B cell (primary cell): ENCODE measurements around the gene GFOD2. TPM values are rescaled to one million over a fixed set of nuclear protein-coding genes. Genes with fewer than 3 reads are reported as not detected.

Experiments
- ATAC-seq: fragments of 200-7000 bp; cut with Tn5 transposase; one replicate; pipeline ENCODE4 v1.10.0; 2021; ENCODE audit warnings: low read depth, mild to moderate bottlenecking, moderate number of reproducible peaks, moderate library complexity
- CTCF ChIA-PET: fragments of 350-600 bp; sonication (Branson Sonifier 250); formaldehyde crosslinking; loops from one replicate; lab custom pipeline; 2021; ENCODE audit warnings: antibody characterized with exemption, inconsistent platforms; lab: Charles Lee
- POLR2A ChIA-PET: fragments of 350-600 bp; sonication (Branson Sonifier 250); formaldehyde crosslinking; loops from one replicate; lab custom pipeline; 2021; ENCODE audit warnings: antibody characterized with exemption; lab: Charles Lee
- DNase-seq: peaks from one replicate; pipeline ENCODE4 v3.0.0; 2013
- H2AFZ ChIP-seq: 2 replicates; pipeline ENCODE4 v1.6.1; 2012; ENCODE audit warnings: mild to moderate bottlenecking, low read depth, low read length; ENCODE audit not compliant: insufficient read depth, poor library complexity, severe bottlenecking
- H3K27ac ChIP-seq, 2 donors: 1 replicate in 1 of 2; 2 replicates in 1 of 2; pipeline ENCODE4 v1.5.1; 2012 to 2013; ENCODE audit warnings: low read length in 2 of 2, mild to moderate bottlenecking in 2 of 2, moderate library complexity in 1 of 2
- H3K27me3 ChIP-seq, 4 experiments: fragments of 200-600 bp in 1 of 4; sonication (generic) in 1 of 4; replicated peaks in 1 of 4; 1 replicate in 2 of 4; 2 replicates in 2 of 4; pipeline versions ENCODE4 v1.6.1 to v1.7.0; 2013 to 2016; ENCODE audit warnings: low read length in 3 of 4, mild to moderate bottlenecking in 2 of 4, mixed read lengths in 1 of 4, moderate library complexity in 1 of 4; ENCODE audit not compliant: insufficient read depth in 4 of 4, control insufficient read depth in 3 of 4; ENCODE audit errors: control extremely low read depth in 1 of 4
- H3K36me3 ChIP-seq, 2 experiments: replicated peaks in 1 of 2; 1 replicate in 1 of 2; 2 replicates in 1 of 2; pipeline versions ENCODE4 v1.6.1 to v1.7.1; 2013; ENCODE audit warnings: low read length in 1 of 2; ENCODE audit not compliant: insufficient read depth in 2 of 2, control insufficient read depth in 1 of 2; ENCODE audit errors: control extremely low read depth in 1 of 2, extremely low read depth in 1 of 2
- H3K4me1 ChIP-seq, 2 donors: fragments of 200-600 bp in 1 of 2; sonication (generic) in 1 of 2; 1 replicate in 1 of 2; 2 replicates in 1 of 2; pipeline versions ENCODE4 v1.5.1 to v1.6.1; 2013 to 2017; ENCODE audit warnings: low read length in 2 of 2; ENCODE audit not compliant: control insufficient read depth in 2 of 2, insufficient read depth in 2 of 2
- H3K4me2 ChIP-seq: replicated peaks from 2 replicates; pipeline ENCODE3; 2012; ENCODE audit warnings: mild to moderate bottlenecking, low read depth, low read length; ENCODE audit not compliant: poor library complexity, severe bottlenecking
- H3K4me3 ChIP-seq, 5 experiments: fragments of 200-600 bp in 1 of 5; sonication (generic) in 1 of 5; 1 replicate in 3 of 5; 2 replicates in 2 of 5; pipeline versions ENCODE4 v1.5.1 to v1.7.0; 2011 to 2016; ENCODE audit warnings: low read length in 4 of 5, mild to moderate bottlenecking in 4 of 5, low read depth in 2 of 5, control low read depth in 1 of 5, moderate library complexity in 1 of 5; ENCODE audit not compliant: insufficient read depth in 1 of 5; ENCODE audit errors: control extremely low read depth in 1 of 5, extremely low read depth in 1 of 5
- H3K79me2 ChIP-seq: fragments of 200-600 bp; sonication (generic); one replicate; pipeline ENCODE4 v1.6.0; 2016; ENCODE audit warnings: low read length; ENCODE audit not compliant: control insufficient read depth, insufficient read depth
- H3K9ac ChIP-seq: fragments of 200-600 bp; sonication (generic); 2 replicates; pipeline ENCODE4 v1.6.1; 2017; ENCODE audit warnings: mild to moderate bottlenecking, low read length, moderate library complexity
- H3K9me3 ChIP-seq, 3 donors: one replicate each; pipeline versions ENCODE4 v1.6.1 to v1.7.1; 2013; ENCODE audit warnings: low read length in 2 of 3; ENCODE audit not compliant: control insufficient read depth in 2 of 3, insufficient read depth in 1 of 3; ENCODE audit errors: control extremely low read depth in 1 of 3
- H4K20me1 ChIP-seq: 2 replicates; pipeline ENCODE4 v1.6.0; 2012; ENCODE audit warnings: mild to moderate bottlenecking, low read length; ENCODE audit not compliant: insufficient read depth, control insufficient read depth, poor library complexity, severe bottlenecking
- H3K27ac Mint-ChIP-seq: one replicate; pipeline ENCODE4 v1.8.0; 2021; ENCODE audit warnings: mixed read lengths
- H3K27me3 Mint-ChIP-seq: one replicate; pipeline ENCODE4 v1.8.0; 2021; ENCODE audit warnings: mixed read lengths
- H3K4me1 Mint-ChIP-seq: one replicate; pipeline ENCODE4 v1.8.0; 2021; ENCODE audit warnings: mixed read lengths
- H3K4me3 Mint-ChIP-seq: one replicate; pipeline ENCODE4 v1.8.0; 2021; ENCODE audit warnings: mixed read lengths
- H3K9me3 Mint-ChIP-seq: one replicate; pipeline ENCODE4 v1.8.0; 2022; ENCODE audit warnings: mixed read lengths; ENCODE audit not compliant: insufficient read depth
- CTCF ChIP-seq: fragments of 200-600 bp; IDR thresholded peaks from one replicate; pipeline ENCODE4 v1.8.0; 2022; ENCODE audit warnings: antibody characterized with exemption, mild to moderate bottlenecking
- EZH2 ChIP-seq: IDR thresholded peaks from 2 replicates; pipeline ENCODE4 v1.6.1; 2012; ENCODE audit warnings: borderline replicate concordance, low read depth, mild to moderate bottlenecking, moderate library complexity, low read length; ENCODE audit not compliant: insufficient read depth, poor library complexity, severe bottlenecking
- WGBS: methylation state at CpG from one replicate; pipeline ENCODE4 v1.1.5; 2013; ENCODE audit warnings: missing lambda C conversion rate; ENCODE audit not compliant: insufficient coverage; 5-methylcytosine and 5-hydroxymethylcytosine counted together
- intact Hi-C: fragments of 100-400 bp; cut with micrococcal nuclease; formaldehyde crosslinking; loops from one replicate; pipeline ENCODE4 v1.10.0; 2022
- polyA plus RNA-seq: library from polyadenylated mRNA; depleted of rRNA; stranded (reverse); fragments of >200 nt; gene quantifications from 2 replicates; pipeline ENCODE4 v1.2.3, GENCODE V29; 2012
- total RNA-seq, 2 donors: library from RNA; stranded (reverse); fragments of 120-200 nt in 1 of 2; gene quantifications; 1 replicate in 1 of 2; 2 replicates in 1 of 2; pipeline versions ENCODE4 v1.2.3 to v1.2.4, GENCODE V29; 2013 to 2022

Gene GFOD2
- total and polyA plus RNA-seq, 2 donors (not counting 1 experiment from before 2014, with no cell fraction given) = 11.9 to 18.2 TPM

DNA sequence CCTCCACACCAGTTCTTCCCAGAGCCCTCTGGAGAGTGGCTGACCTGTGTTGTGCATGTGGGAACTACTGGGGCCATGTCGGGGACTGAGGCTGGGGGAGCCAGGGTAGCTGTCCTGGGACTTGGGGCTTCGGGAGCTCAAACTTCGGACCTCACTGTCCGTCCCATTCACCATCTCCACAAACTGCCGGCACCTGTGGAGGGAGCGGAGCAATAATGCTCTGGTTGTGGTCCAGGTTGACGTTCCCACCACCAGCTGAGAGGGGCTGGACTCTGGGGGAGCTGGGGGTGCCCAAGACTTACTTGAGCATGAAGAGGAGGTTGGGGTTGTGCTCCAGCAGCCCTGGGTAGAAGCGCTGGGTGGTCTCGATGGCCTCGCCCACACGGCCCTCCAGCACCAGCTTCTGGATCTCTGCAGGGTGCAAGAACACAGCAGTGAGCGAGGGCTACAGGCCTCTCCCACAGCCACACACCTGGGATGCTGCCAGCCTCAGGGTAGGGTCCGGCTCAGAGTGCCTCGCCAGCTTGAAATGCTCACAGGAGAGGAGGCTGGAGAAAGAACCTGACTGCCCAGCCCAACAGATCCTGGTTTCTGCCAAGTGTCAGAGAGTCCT, 10.6 kb upstream of the GFOD2 start:
- intact Hi-C loops = no loop called here
- TF ChIP-seq EZH2 (no peak), CTCF (no peak)
- H2AFZ ChIP-seq = no peak overlapping the region
- no peaks in the 10 kb centered on the region for H3K9me3 Mint-ChIP-seq
- H3K36me3 ChIP-seq = peaks cover 0 to 81% of the 10 kb centered on the region in 2 experiments
- no peak overlapping the region for H3K4me3 ChIP-seq
- no peaks in the 10 kb centered on the region for H4K20me1 ChIP-seq
- no peak overlapping the region for H3K4me2 ChIP-seq
- no peaks in the 10 kb centered on the region for H3K9me3 ChIP-seq
- no peaks in the 10 kb centered on the region for H3K4me1 ChIP-seq
- H3K4me1 Mint-ChIP-seq = no peaks in the 10 kb centered on the region
- no peaks in the 10 kb centered on the region for H3K27me3 ChIP-seq
- no peaks in the 10 kb centered on the region for H3K79me2 ChIP-seq
- POLR2A ChIA-PET = no interaction called here
- DNase-seq = no peak
- H3K27ac Mint-ChIP-seq = no peak overlapping the region
- H3K27me3 Mint-ChIP-seq = no peaks in the 10 kb centered on the region
- CTCF ChIA-PET = no interaction called here
- H3K4me3 Mint-ChIP-seq = no peak overlapping the region
- H3K27ac ChIP-seq = no peak overlapping the region
- no peak overlapping the region for H3K9ac ChIP-seq
- no peak for ATAC-seq
- 97% methylated on average over 14 of the region's 14 CpGs for WGBS

GRCh38 chr16:67727521-67728485, 8.7 kb upstream of the GFOD2 start:
- TF ChIP-seq CTCF = no peak
- TF ChIP-seq EZH2 = no peak
- no peak overlapping the region for H3K4me2 ChIP-seq
- H2AFZ ChIP-seq = no peak overlapping the region
- ChIA-PET CTCF (interaction anchor here (1.1 kb wide), 1 partner anchor 89 kb away, joined by 5 read pairs; no protein-coding TSS in a partner anchor), POLR2A (no interaction called here)
- 93% methylated on average over 19 of the region's 22 CpGs for WGBS
- Mint-ChIP-seq H3K27ac (no peak overlapping the region), H3K9me3 (no peaks in the 10 kb centered on the region), H3K4me1 (peaks cover 1% of the 10 kb centered on the region), H3K27me3 (no peaks in the 10 kb centered on the region), H3K4me3 (no peak overlapping the region)
- no peaks in the 10 kb centered on the region for H3K27me3 ChIP-seq
- intact Hi-C loops = no loop called here
- no peak overlapping the region for H3K27ac ChIP-seq
- DNase-seq = no peak
- ATAC-seq = no peak
- peaks cover 0 to 82% of the 10 kb centered on the region in 2 experiments for H3K36me3 ChIP-seq
- no peak overlapping the region for H3K9ac ChIP-seq
- H4K20me1 ChIP-seq = no peaks in the 10 kb centered on the region
- H3K79me2 ChIP-seq = no peaks in the 10 kb centered on the region
- no peaks in the 10 kb centered on the region for H3K4me1 ChIP-seq
- H3K4me3 ChIP-seq = no peak overlapping the region
- H3K9me3 ChIP-seq = no peaks in the 10 kb centered on the region
